GM18526 (cell line): ENCODE data around the gene SEMA6D.

ENCODE experiments used
- POLR2A ChIP-seq: IDR thresholded peaks from 3 replicates; pipeline ENCODE4 v1.6.1; 2011; ENCODE audit not compliant: insufficient read length; ENCODE audit errors: extremely low read depth

SEMA6D gene

GRCh38 chr15:47820747-47821319 lies 103.5 kb downstream of the SEMA6D start:
- no peak for TF ChIP-seq POLR2A

DNA sequence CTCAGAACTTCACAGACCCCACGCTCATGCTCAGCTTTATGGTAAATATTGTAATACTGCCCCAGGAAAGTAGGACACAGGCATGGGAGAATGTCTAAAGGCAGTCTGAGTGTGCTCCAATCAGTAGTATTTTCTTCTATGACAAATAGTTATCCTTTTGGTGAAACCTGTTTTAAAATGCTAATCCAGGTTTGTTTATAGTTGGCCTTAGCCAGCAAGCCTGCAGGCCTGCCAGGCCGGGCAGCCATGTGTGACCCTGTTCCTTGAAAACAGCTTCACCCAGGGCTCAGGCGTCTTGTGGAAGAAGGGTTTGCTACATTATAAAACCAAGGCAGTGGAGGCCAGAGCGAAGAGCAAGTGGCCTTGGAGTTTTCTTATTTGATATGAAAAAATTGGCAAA lies 104.7 kb downstream of the SEMA6D start:
- no peak for TF ChIP-seq POLR2A
